ENCODE results near the gene RSPH4A.
"Not testable (repeated sequence)": the region's sequence is repeated elsewhere in the genome, so short reads cannot be mapped to it uniquely, and the experiment has no call there.

DNA sequence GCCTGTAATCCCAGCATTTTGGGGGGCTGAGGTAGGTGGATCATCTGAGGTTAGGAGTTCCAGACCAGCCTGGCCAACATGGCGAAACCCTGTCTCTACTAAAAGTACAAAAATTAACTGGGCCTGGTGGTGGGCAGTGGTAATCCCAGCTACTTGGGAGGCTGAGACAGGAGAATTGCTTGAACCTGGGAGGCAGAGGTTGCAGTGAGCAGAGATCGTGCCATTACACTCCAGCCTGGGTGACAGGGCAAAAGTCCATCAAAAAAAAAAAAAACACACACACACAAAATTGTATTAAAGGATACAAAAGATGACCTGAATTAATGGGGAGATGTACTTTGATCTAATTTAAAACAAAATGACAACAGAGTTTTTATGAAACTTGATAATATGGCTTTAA lies 47.9 kb downstream of the RSPH4A start:
- TF ChIP-seq POLR2A, POLR2AphosphoS5 (IDR thresholded peaks at IDR 0.05): not testable (repeated sequence)
- TF ChIP-seq, protein P1, sequence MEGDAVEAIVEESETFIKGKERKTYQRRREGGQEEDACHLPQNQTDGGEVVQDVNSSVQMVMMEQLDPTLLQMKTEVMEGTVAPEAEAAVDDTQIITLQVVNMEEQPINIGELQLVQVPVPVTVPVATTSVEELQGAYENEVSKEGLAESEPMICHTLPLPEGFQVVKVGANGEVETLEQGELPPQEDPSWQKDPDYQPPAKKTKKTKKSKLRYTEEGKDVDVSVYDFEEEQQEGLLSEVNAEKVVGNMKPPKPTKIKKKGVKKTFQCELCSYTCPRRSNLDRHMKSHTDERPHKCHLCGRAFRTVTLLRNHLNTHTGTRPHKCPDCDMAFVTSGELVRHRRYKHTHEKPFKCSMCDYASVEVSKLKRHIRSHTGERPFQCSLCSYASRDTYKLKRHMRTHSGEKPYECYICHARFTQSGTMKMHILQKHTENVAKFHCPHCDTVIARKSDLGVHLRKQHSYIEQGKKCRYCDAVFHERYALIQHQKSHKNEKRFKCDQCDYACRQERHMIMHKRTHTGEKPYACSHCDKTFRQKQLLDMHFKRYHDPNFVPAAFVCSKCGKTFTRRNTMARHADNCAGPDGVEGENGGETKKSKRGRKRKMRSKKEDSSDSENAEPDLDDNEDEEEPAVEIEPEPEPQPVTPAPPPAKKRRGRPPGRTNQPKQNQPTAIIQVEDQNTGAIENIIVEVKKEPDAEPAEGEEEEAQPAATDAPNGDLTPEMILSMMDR (IDR thresholded peaks at IDR 0.05): not testable (repeated sequence)
